Natural killer cell (primary cell): ENCODE data around the gene LGALS3. TPM values are rescaled to one million over a fixed set of nuclear protein-coding genes. Genes with fewer than 3 reads are reported as not detected.

ENCODE experiments used
- ATAC-seq, 3 donors: fragments of 150-1000 bp in 2 of 3; fragments of 200-7000 bp in 1 of 3; cut with Tn5 transposase; 1 replicate in 1 of 3; 2 replicates in 2 of 3; pipeline ENCODE4 v1.10.0; 2021; ENCODE audit warnings: mild to moderate bottlenecking in 2 of 3, moderate library complexity in 2 of 3
- DNase-seq, 2 donors: peaks; one replicate each; pipeline versions ENCODE4 v3.0.0 to v3.0.0-alpha.2; 2013 to 2021; ENCODE audit warnings: mixed read lengths in 1 of 2
- H3K27ac ChIP-seq: one replicate; pipeline ENCODE4 v1.5.1; 2013; ENCODE audit warnings: mild to moderate bottlenecking, low read length
- H3K27me3 ChIP-seq: one replicate; pipeline ENCODE4 v1.6.1; 2013; ENCODE audit warnings: low read length; ENCODE audit not compliant: control insufficient read depth, insufficient read depth
- H3K36me3 ChIP-seq: one replicate; pipeline ENCODE4 v1.6.1; 2013; ENCODE audit warnings: low read length; ENCODE audit not compliant: control insufficient read depth, insufficient read depth
- H3K4me1 ChIP-seq: one replicate; pipeline ENCODE4 v1.6.1; 2013; ENCODE audit warnings: low read length; ENCODE audit not compliant: control insufficient read depth, insufficient read depth
- H3K4me3 ChIP-seq: one replicate; pipeline ENCODE4 v1.5.1; 2013; ENCODE audit warnings: low read length
- H3K9me3 ChIP-seq: one replicate; pipeline ENCODE4 v1.6.1; 2013; ENCODE audit warnings: low read length; ENCODE audit not compliant: control insufficient read depth, insufficient read depth
- H3K27ac Mint-ChIP-seq, 2 donors: one replicate each; pipeline ENCODE4 v1.8.0; 2022; ENCODE audit warnings: mild to moderate bottlenecking in 2 of 2, mixed read lengths in 2 of 2, moderate library complexity in 1 of 2
- H3K27me3 Mint-ChIP-seq, 2 donors: one replicate each; pipeline ENCODE4 v1.8.0; 2022; ENCODE audit warnings: low read depth in 2 of 2, mixed read lengths in 2 of 2
- H3K36me3 Mint-ChIP-seq: one replicate; pipeline ENCODE4 v1.8.0; 2022; ENCODE audit warnings: mixed read lengths
- H3K4me1 Mint-ChIP-seq, 2 donors: one replicate each; pipeline ENCODE4 v1.8.0; 2022; ENCODE audit warnings: mixed read lengths in 2 of 2
- H3K4me3 Mint-ChIP-seq: one replicate; pipeline ENCODE4 v1.8.0; 2022; ENCODE audit warnings: mild to moderate bottlenecking, moderate library complexity, mixed read lengths
- H3K9me3 Mint-ChIP-seq, 2 donors: one replicate each; pipeline ENCODE4 v1.8.0; 2022; ENCODE audit warnings: mixed read lengths in 2 of 2
- CTCF ChIP-seq: fragments of 200-600 bp; IDR thresholded peaks from one replicate; pipeline ENCODE4 v1.8.0; 2022; ENCODE audit warnings: antibody characterized with exemption
- WGBS: methylation state at CpG from one replicate; pipeline ENCODE4 v1.1.7; 2013; ENCODE audit warnings: missing lambda C conversion rate; ENCODE audit not compliant: insufficient coverage; 5-methylcytosine and 5-hydroxymethylcytosine counted together
- intact Hi-C: fragments of 100-400 bp; cut with micrococcal nuclease; formaldehyde crosslinking; loops from one replicate; pipeline ENCODE4 v1.14.2; 2022
- total RNA-seq, 4 donors: library from RNA; stranded (reverse); fragments of 120-200 nt in 1 of 4; gene quantifications; one replicate each; pipeline versions ENCODE4 v1.2.3 to v1.2.4, GENCODE V29; 2013 to 2022

The LGALS3 gene
- total RNA-seq, 3 donors from 2014 or later (not counting 1 experiment from before 2014, with no cell fraction given) = 10.8 to 35.7 (median 17.1) TPM

DNA sequence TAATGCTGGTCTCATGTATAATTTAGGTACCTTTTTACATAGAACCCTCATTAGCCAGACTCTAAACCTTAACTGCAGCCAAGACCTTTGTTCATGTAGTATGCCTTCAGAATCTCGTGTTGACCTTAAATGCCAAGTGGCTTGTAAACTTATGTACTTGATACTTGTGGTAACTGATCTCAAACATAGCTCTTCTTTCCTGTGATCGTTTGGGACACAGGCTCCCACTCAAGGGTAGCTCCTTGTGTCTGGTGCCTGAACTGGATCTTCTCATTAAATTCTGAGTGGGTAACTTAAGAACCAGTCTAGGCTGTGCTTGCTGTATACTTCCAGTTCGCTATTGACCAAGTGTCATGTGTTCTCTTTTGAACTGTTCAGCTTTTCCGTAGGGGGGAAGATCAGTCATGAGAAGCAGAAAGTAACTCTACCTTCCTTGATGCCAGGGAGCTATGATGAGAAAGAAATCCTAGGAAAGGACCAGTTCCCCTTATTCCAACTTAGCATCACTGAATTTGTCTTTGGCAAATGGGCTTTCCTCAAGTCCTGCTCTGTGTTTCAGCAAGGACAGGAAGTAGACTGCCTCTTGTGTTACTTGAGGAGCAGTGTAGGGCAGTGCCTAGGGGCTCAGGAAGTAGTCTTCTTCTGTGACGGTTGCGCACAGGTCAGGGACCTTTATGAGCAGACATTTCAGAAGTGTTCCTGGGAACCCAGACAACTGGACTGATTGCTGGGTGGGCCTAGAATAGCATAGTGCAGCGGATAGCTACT, 2.5 kb downstream of the LGALS3 start:
- H3K4me1 Mint-ChIP-seq = peaks cover 17 to 33% of the 10 kb centered on the region in 2 donors
- H3K9me3 Mint-ChIP-seq = no peaks in the 10 kb centered on the region
- H3K4me1 ChIP-seq = peaks cover 16% of the 10 kb centered on the region
- no peaks in the 10 kb centered on the region for H3K36me3 ChIP-seq
- intact Hi-C loops = no loop called here
- whole genome bisulfite sequencing = 82% methylated on average over 7 of the region's 7 CpGs
- H3K4me3 ChIP-seq = no peak overlapping the region
- ATAC-seq (peak in 2 of 3 donors; percentile 15 to 53), DNase-seq (peak in 1 of 2 donors; percentile 38)
- no peak overlapping the region for H3K27ac ChIP-seq
- no peaks in the 10 kb centered on the region for H3K27me3 ChIP-seq
- H3K4me3 Mint-ChIP-seq = peak overlapping the region; percentile 59
- no peaks in the 10 kb centered on the region for H3K9me3 ChIP-seq
- H3K27ac Mint-ChIP-seq = peak overlapping the region; percentile 23 to 66
- no peak for TF ChIP-seq CTCF
- no peaks in the 10 kb centered on the region for H3K27me3 Mint-ChIP-seq
- no peaks in the 10 kb centered on the region for H3K36me3 Mint-ChIP-seq

- H3K27me3 ChIP-seq = no peaks in the 10 kb centered on the region
- WGBS = 94% methylated on average over 4 of the region's 4 CpGs
- no peaks in the 10 kb centered on the region for H3K9me3 ChIP-seq
- TF ChIP-seq CTCF = no peak
- Mint-ChIP-seq H3K36me3 (no peaks in the 10 kb centered on the region), H3K9me3 (no peaks in the 10 kb centered on the region), H3K27ac (no peak overlapping the region), H3K4me3 (no peak overlapping the region), H3K27me3 (no peaks in the 10 kb centered on the region), H3K4me1 (peaks cover 10 to 22% of the 10 kb centered on the region in 2 donors)
- H3K4me1 ChIP-seq = peaks cover 16% of the 10 kb centered on the region
- DNase-seq (no peak), ATAC-seq (no peak)
- H3K27ac ChIP-seq = no peak overlapping the region
- H3K4me3 ChIP-seq = no peak overlapping the region
- intact Hi-C loops = no loop called here
- no peaks in the 10 kb centered on the region for H3K36me3 ChIP-seq
Measured at GRCh38 chr14:55133416-55133815, 4.4 kb downstream of the LGALS3 start.

GRCh38 chr14:55136241-55136640, 7.2 kb downstream of the LGALS3 start:
- DNase-seq = no peak
- peaks cover 2% of the 10 kb centered on the region for H3K4me1 ChIP-seq
- Mint-ChIP-seq H3K4me3 (no peak overlapping the region), H3K4me1 (peaks cover 8% of the 10 kb centered on the region in 2 donors), H3K27me3 (no peaks in the 10 kb centered on the region), H3K9me3 (no peaks in the 10 kb centered on the region), H3K27ac (no peak overlapping the region), H3K36me3 (no peaks in the 10 kb centered on the region)
- intact Hi-C loops = no loop called here
- no peaks in the 10 kb centered on the region for H3K36me3 ChIP-seq
- no peaks in the 10 kb centered on the region for H3K9me3 ChIP-seq
- no peak for TF ChIP-seq CTCF
- no peak overlapping the region for H3K4me3 ChIP-seq
- WGBS = 100% methylated on average over 2 of the region's 3 CpGs
- H3K27me3 ChIP-seq = no peaks in the 10 kb centered on the region
- no peak overlapping the region for H3K27ac ChIP-seq
- ATAC-seq = no peak
